CMK (cell line): Measurements from ENCODE around the gene PLK2.

Source experiments
- DNase-seq: peaks from one replicate; pipeline ENCODE4 v3.0.0-alpha.2; 2010; ENCODE audit warnings: low read depth

The PLK2 gene

GRCh38 chr5:58450018-58450417 is 9.9 kb downstream of the PLK2 start:
- DNase-seq, result no peak

DNA sequence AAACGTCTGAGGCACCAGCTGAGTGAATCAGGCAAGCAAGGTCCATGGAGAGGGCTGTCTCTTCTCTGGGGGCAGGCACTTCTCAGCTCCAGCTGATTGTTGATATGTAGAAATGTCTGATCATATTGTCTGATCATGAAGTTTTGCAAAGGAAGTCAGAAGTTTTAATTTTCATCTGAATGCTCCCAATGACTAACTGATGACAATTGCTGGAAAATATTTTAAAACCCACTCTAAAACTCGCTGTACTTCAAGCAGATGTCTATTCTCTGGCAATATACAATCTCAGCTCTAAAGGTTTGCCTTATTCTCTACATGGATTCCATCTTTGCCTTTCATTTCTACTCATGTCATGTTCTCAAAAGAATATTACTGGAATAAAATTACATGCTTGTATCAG is 12.7 kb downstream of the PLK2 start:
- no peak for DNase-seq

DNA sequence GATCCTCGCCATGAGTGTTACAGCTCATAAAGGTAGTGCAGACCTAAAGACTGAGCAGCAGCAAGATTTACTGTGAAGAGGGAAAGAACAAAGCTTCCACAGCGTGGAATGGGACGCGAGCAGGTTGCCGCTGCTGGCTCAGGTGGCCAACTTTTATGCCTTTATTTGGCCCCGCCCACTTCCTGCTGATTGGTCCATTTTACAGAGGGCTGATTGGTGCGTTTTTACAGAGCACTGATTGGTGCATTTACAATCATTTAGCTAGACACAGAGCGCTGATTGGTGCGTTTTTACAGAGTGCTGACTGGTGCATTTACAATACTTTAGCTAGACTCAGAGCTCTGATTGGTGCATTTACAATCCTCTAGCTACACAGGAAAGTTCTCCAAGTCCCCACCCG is 13.9 kb downstream of the PLK2 start:
- no peak for DNase-seq

DNA sequence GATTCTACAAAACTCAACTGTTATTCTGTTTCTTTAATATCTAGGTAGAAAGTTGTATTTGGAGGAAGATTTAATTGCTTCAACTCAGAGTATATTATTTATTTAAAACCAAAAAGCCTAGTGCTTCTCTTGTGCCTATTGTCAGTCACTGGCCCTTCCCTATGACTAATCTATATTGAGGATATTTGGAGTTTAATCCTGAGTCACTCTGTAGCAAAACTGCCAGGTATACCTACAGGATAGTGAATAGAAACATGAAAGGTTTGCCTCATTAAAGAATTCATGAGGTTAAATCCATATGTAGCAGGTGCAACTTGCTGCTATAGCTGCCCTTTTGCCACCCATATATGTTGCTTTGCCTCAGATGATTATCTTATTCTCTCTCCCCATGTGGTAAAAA is 15.1 kb downstream of the PLK2 start:
- DNase-seq, result no peak

- DNase-seq, result no peak
Measured at GRCh38 chr5:58440901-58441460, 18.9 kb downstream of the PLK2 start.

- DNase-seq, result no peak
Measured at GRCh38 chr5:58439094-58439644, 20.7 kb downstream of the PLK2 start.

DNA sequence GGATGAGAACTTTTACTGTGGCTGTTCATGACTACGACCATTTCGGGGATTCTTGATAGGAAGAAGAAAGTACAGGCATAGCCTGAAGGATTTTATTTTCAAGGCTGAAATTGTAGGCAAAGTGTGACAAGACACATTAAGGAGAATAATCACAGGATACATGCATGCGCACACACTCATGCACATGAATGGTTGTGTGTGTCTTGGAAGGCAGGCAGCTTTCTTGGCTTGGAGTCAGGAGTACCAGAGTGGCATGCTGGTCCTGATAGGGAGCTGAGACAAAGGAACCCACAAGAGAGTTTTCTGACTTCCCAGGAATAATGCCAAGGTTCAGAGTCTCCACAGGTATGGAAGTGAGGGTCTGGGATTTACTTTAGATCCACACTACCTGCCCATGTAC is 22.2 kb downstream of the PLK2 start:
- no peak for DNase-seq

- no peak for DNase-seq
Measured at GRCh38 chr5:58431832-58432231, 28.1 kb downstream of the PLK2 start.

- no peak for DNase-seq
Measured at GRCh38 chr5:58412932-58413331, 47.0 kb downstream of the PLK2 start.

- no peak for DNase-seq
Measured at GRCh38 chr5:58412081-58412480, 47.8 kb downstream of the PLK2 start.

DNA sequence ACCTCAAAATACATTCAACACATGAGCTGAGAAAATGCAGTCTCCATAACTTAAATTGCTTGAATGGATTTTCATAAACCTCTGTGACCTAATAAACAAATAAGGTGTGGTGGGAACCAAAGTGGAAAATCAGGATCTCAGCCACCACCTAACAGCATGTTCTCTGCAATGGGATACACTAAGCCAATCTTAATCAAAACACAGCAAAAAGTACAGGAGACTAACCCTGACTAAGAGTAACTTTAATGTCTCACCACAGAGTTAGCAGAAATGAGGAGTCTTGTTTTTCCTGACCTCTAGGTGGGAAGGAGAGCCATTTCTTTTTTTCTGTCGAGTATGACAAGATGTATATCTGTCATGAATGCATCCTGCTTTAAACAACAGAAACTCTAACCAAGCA is 48.5 kb downstream of the PLK2 start:
- no peak for DNase-seq

DNA sequence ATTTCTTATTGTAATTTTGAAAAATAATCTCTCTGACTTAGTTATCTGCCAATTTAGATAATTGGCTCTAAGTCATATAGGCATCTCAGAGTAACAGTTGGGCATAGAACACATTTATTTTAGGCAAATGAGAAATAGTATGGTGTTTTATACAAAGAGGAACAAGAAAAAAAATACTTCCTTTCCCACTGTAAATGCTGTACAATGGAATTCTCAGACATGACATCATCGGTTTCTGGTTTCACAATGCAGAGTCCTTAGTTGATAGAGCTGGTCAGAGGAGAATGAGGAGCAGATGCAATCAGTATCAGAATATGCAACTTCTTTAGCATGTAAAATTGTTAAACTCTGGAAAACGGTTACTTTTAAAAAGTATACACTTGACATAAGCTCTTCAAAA is 49.4 kb downstream of the PLK2 start:
- DNase-seq, result no peak

DNA sequence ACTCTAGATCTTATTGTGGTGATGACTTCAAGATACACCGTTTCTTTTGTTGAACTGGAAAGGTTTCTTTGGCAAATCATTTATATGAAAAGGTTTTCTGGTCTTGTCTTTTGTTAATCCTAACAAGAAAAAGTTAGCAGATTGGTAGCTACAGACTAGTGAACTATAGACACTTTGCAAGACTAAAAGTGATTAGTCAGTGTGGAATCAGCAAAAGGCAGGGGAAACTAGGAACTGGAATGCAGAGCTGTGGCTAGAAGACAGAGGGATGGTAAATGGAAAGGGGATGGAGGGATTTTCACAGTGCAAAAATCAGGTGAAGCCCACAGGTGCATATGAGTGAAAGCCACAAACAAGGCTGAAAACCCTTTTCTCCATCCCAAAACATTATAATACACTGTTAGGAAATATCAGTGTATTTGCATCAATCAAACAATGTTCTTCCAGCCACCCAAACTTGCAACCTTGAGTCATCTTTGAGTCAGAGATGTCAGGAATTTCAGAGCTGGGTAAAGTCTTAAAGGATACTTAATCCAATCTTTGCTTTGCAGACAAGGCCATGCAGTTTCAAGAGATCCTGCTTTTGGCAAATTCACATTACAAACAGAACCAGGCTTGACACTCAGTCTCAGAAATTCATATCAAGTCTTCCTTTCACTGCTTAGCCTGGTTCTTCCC is 52.7 kb downstream of the PLK2 start:
- no peak for DNase-seq

- DNase-seq, result no peak
Measured at GRCh38 chr5:58406394-58406793, 53.5 kb downstream of the PLK2 start.

- no peak for DNase-seq
Measured at GRCh38 chr5:58405175-58405574, 54.7 kb downstream of the PLK2 start.

DNA sequence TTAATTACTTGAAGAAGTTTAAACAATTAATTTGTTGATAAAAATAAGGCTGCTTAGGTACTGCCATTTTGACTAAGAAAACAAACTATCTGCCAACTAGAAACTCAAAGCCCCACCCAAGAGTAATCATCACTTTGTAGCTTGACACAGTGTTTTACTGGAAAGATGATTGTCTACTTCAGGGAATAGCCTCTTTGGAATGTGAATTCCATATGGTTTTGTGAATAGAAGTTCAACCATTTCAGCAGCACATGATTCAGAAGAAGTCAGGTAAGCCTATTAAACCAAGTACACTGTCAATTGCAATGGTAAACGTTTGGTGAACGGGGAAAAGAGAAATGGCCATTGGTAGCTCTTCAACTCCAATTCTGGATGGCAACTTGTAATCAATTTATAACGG is 55.2 kb downstream of the PLK2 start:
- DNase-seq, result no peak
